A673 (cell line): ENCODE data around the gene XRCC1.

Experiments
- EZH2 ChIP-seq: fragments of 200-600 bp; sonication (generic); IDR thresholded peaks from 2 replicates; pipeline ENCODE4 v1.6.1; 2017; ENCODE audit warnings: borderline replicate concordance, low read depth, mild to moderate bottlenecking, mixed read lengths, antibody characterized with exemption, low read length; ENCODE audit not compliant: poor library complexity, severe bottlenecking
- TF ChIP-seq, protein P1 (sequence below): fragments of 300-800, 200-600 bp; sonication (generic); conservative IDR thresholded peaks from 2 replicates; pipeline ENCODE4 v1.5.1; 2017; ENCODE audit warnings: low read depth, mild to moderate bottlenecking, antibody characterized with exemption, low read length, moderate library complexity, mixed read lengths

DNA sequence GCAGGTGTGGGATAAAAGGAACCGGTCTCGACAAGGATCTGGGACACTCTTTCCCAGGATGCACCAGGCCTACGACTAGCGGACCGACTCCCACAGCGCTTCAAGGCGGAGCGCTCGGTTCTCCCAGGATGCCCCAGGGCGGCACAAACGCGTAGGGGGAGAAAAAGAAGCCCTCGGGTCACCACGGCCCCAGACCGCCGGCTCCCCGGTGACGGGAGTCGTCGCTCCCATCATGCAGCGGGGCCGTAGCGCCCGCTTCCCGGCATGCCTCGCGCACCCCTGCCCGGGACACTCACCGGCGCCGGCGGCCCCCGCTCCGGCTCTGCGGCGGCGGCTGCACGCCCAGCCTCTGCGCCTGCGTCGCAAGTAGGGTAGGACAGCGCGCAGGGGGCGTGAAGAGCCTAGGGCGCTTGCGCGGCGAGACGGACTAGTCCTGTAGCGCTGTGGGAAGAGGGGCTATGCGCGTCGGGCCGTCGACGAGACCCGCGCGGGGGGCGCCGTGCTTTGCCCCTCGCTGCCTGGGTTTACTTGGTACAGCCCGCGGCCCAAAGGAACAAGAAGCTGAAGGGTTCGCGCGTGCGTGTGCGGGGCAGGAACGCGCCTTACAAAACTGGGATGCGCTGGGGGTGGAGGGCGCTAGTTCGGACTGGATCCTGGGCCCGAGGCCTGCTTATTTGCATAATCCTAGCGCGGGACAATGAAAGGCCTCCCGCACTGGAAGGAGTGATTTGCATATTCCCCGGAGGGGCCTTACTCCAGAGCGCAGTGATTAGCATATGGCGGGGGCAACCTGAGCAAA, 44.1 kb upstream of the XRCC1 start, which contains the start of gene ZNF428:
- TF ChIP-seq, protein P1, sequence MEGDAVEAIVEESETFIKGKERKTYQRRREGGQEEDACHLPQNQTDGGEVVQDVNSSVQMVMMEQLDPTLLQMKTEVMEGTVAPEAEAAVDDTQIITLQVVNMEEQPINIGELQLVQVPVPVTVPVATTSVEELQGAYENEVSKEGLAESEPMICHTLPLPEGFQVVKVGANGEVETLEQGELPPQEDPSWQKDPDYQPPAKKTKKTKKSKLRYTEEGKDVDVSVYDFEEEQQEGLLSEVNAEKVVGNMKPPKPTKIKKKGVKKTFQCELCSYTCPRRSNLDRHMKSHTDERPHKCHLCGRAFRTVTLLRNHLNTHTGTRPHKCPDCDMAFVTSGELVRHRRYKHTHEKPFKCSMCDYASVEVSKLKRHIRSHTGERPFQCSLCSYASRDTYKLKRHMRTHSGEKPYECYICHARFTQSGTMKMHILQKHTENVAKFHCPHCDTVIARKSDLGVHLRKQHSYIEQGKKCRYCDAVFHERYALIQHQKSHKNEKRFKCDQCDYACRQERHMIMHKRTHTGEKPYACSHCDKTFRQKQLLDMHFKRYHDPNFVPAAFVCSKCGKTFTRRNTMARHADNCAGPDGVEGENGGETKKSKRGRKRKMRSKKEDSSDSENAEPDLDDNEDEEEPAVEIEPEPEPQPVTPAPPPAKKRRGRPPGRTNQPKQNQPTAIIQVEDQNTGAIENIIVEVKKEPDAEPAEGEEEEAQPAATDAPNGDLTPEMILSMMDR, result no peak
- no peak for TF ChIP-seq EZH2
